Activated naive CD8-positive, alpha-beta T cell treated with anti-CD3 and anti-CD28 coated beads for 36 hours (primary cell): ENCODE data around the gene MYO5C. TPM values are rescaled to one million over a fixed set of nuclear protein-coding genes. Genes with fewer than 3 reads are reported as not detected.
A peak's percentile ranks its signal among the peaks of the same experiment; 100 is the strongest.
"Not testable (repeated sequence)": the region's sequence is repeated elsewhere in the genome, so short reads cannot be mapped to it uniquely, and the experiment has no call there.

ENCODE experiments used
- DNase-seq: peaks from one replicate; pipeline ENCODE4 v3.0.0; 2021
- H3K27ac Mint-ChIP-seq: one replicate; pipeline ENCODE4 v1.8.0; 2022; ENCODE audit warnings: mild to moderate bottlenecking, moderate library complexity, mixed read lengths
- H3K27me3 Mint-ChIP-seq: one replicate; pipeline ENCODE4 v1.8.0; 2022; ENCODE audit warnings: mild to moderate bottlenecking, mixed read lengths
- H3K36me3 Mint-ChIP-seq: one replicate; pipeline ENCODE4 v1.8.0; 2021; ENCODE audit warnings: mild to moderate bottlenecking, mixed read lengths
- H3K4me1 Mint-ChIP-seq: one replicate; pipeline ENCODE4 v1.8.0; 2021; ENCODE audit warnings: mixed read lengths
- H3K4me3 Mint-ChIP-seq: one replicate; pipeline ENCODE4 v1.8.0; 2022; ENCODE audit warnings: mild to moderate bottlenecking, moderate library complexity, mixed read lengths
- H3K9me3 Mint-ChIP-seq: one replicate; pipeline ENCODE4 v1.8.0; 2022; ENCODE audit warnings: mixed read lengths
- total RNA-seq, 2 experiments: library from RNA; stranded (reverse); gene quantifications; one replicate each; pipeline ENCODE4 v1.2.3, GENCODE V29; 2021

The MYO5C gene
- total RNA-seq, 2 experiments from 2014 or later = 0.56 to 0.98 TPM

GRCh38 chr15:52247461-52247860 is 48.1 kb downstream of the MYO5C start:
- Mint-ChIP-seq H3K27ac (no peak overlapping the region), H3K36me3 (no peaks in the 10 kb centered on the region), H3K27me3 (no peaks in the 10 kb centered on the region), H3K9me3 (no peaks in the 10 kb centered on the region), H3K4me1 (no peaks in the 10 kb centered on the region), H3K4me3 (no peak overlapping the region)
- no peak for DNase-seq

- H3K36me3 Mint-ChIP-seq = no peaks in the 10 kb centered on the region
- peaks cover 1% of the 10 kb centered on the region for H3K4me1 Mint-ChIP-seq
- no peaks in the 10 kb centered on the region for H3K9me3 Mint-ChIP-seq
- no peaks in the 10 kb centered on the region for H3K27me3 Mint-ChIP-seq
- H3K4me3 Mint-ChIP-seq = no peak overlapping the region
- no peak overlapping the region for H3K27ac Mint-ChIP-seq
- no peak for DNase-seq
Observed at GRCh38 chr15:52246686-52247431, 48.7 kb downstream of the MYO5C start.

GRCh38 chr15:52243697-52244555 is 51.7 kb downstream of the MYO5C start:
- no peak for DNase-seq
- Mint-ChIP-seq H3K4me3 (no peak overlapping the region), H3K9me3 (no peaks in the 10 kb centered on the region)

GRCh38 chr15:52243286-52243685 is 52.3 kb downstream of the MYO5C start:
- H3K9me3 Mint-ChIP-seq = no peaks in the 10 kb centered on the region
- peaks cover 10% of the 10 kb centered on the region for H3K4me1 Mint-ChIP-seq
- H3K27ac Mint-ChIP-seq = no peak overlapping the region
- H3K36me3 Mint-ChIP-seq = no peaks in the 10 kb centered on the region
- no peak for DNase-seq
- H3K27me3 Mint-ChIP-seq = no peaks in the 10 kb centered on the region
- H3K4me3 Mint-ChIP-seq = no peak overlapping the region

More at GRCh38 chr15:52243697-52244555, 51.7 kb downstream of the MYO5C start:
- Mint-ChIP-seq H3K27me3 (no peaks in the 10 kb centered on the region), H3K4me1 (peaks cover 10% of the 10 kb centered on the region), H3K36me3 (no peaks in the 10 kb centered on the region), H3K27ac (no peak overlapping the region)

- Mint-ChIP-seq H3K36me3 (no peaks in the 10 kb centered on the region), H3K27me3 (no peaks in the 10 kb centered on the region), H3K4me3 (peak overlapping the region; percentile 20), H3K4me1 (peaks cover 10% of the 10 kb centered on the region), H3K27ac (no peak overlapping the region), H3K9me3 (no peaks in the 10 kb centered on the region)
- DNase-seq = no peak
Observed at GRCh38 chr15:52241489-52241888, 54.1 kb downstream of the MYO5C start.

- H3K27ac Mint-ChIP-seq = no peak overlapping the region
- no peaks in the 10 kb centered on the region for H3K27me3 Mint-ChIP-seq
- H3K4me1 Mint-ChIP-seq = peaks cover 17% of the 10 kb centered on the region
- no peak overlapping the region for H3K4me3 Mint-ChIP-seq
- H3K9me3 Mint-ChIP-seq = no peaks in the 10 kb centered on the region
- no peaks in the 10 kb centered on the region for H3K36me3 Mint-ChIP-seq
- no peak for DNase-seq
Observed at GRCh38 chr15:52240166-52240565, 55.4 kb downstream of the MYO5C start.

- not testable (repeated sequence) for H3K9me3 Mint-ChIP-seq, H3K27me3 Mint-ChIP-seq, H3K36me3 Mint-ChIP-seq, H3K27ac Mint-ChIP-seq, DNase-seq, H3K4me3 Mint-ChIP-seq
- H3K4me1 Mint-ChIP-seq = peaks cover 27% of the 10 kb centered on the region
Observed at GRCh38 chr15:52238989-52239525, 56.5 kb downstream of the MYO5C start.

- H3K36me3 Mint-ChIP-seq = peaks cover 2% of the 10 kb centered on the region
- no peak for DNase-seq
- no peak overlapping the region for H3K4me3 Mint-ChIP-seq
- H3K4me1 Mint-ChIP-seq = peaks cover 35% of the 10 kb centered on the region
- H3K9me3 Mint-ChIP-seq = no peaks in the 10 kb centered on the region
- no peak overlapping the region for H3K27ac Mint-ChIP-seq
- H3K27me3 Mint-ChIP-seq = no peaks in the 10 kb centered on the region
Observed at GRCh38 chr15:52238149-52238548, 57.5 kb downstream of the MYO5C start.

GRCh38 chr15:52236013-52236412 is 59.6 kb downstream of the MYO5C start:
- peaks cover 2% of the 10 kb centered on the region for H3K36me3 Mint-ChIP-seq
- no peak overlapping the region for H3K4me3 Mint-ChIP-seq
- peaks cover 37% of the 10 kb centered on the region for H3K4me1 Mint-ChIP-seq
- no peaks in the 10 kb centered on the region for H3K9me3 Mint-ChIP-seq
- no peaks in the 10 kb centered on the region for H3K27me3 Mint-ChIP-seq
- no peak for DNase-seq
- H3K27ac Mint-ChIP-seq = no peak overlapping the region

GRCh38 chr15:52234596-52235541 is 60.7 kb downstream of the MYO5C start:
- Mint-ChIP-seq H3K4me1 (peaks cover 34% of the 10 kb centered on the region), H3K9me3 (no peaks in the 10 kb centered on the region), H3K27ac (peak overlapping the region; percentile 72), H3K36me3 (peaks cover 2% of the 10 kb centered on the region), H3K27me3 (no peaks in the 10 kb centered on the region), H3K4me3 (no peak overlapping the region)
- no peak for DNase-seq

GRCh38 chr15:52233405-52233804 is 62.2 kb downstream of the MYO5C start:
- H3K27me3 Mint-ChIP-seq = no peaks in the 10 kb centered on the region
- no peaks in the 10 kb centered on the region for H3K9me3 Mint-ChIP-seq
- peaks cover 2% of the 10 kb centered on the region for H3K36me3 Mint-ChIP-seq
- H3K4me3 Mint-ChIP-seq = no peak overlapping the region
- DNase-seq = no peak
- peak overlapping the region; percentile 65 for H3K27ac Mint-ChIP-seq
- H3K4me1 Mint-ChIP-seq = peaks cover 34% of the 10 kb centered on the region

- Mint-ChIP-seq H3K27ac (no peak overlapping the region), H3K36me3 (peaks cover 2% of the 10 kb centered on the region), H3K9me3 (no peaks in the 10 kb centered on the region), H3K4me1 (peaks cover 36% of the 10 kb centered on the region), H3K27me3 (no peaks in the 10 kb centered on the region), H3K4me3 (no peak overlapping the region)
- no peak for DNase-seq
Observed at GRCh38 chr15:52232327-52232726, 63.3 kb downstream of the MYO5C start.

- H3K36me3 Mint-ChIP-seq = peaks cover 2% of the 10 kb centered on the region
- no peaks in the 10 kb centered on the region for H3K27me3 Mint-ChIP-seq
- peaks cover 28% of the 10 kb centered on the region for H3K4me1 Mint-ChIP-seq
- no peak for DNase-seq
- H3K27ac Mint-ChIP-seq = no peak overlapping the region
- no peaks in the 10 kb centered on the region for H3K9me3 Mint-ChIP-seq
- no peak overlapping the region for H3K4me3 Mint-ChIP-seq
Observed at GRCh38 chr15:52230073-52230472, 65.5 kb downstream of the MYO5C start.

- no peaks in the 10 kb centered on the region for H3K27me3 Mint-ChIP-seq
- DNase-seq = no peak
- H3K4me3 Mint-ChIP-seq = no peak overlapping the region
- H3K4me1 Mint-ChIP-seq = peaks cover 18% of the 10 kb centered on the region
- no peaks in the 10 kb centered on the region for H3K9me3 Mint-ChIP-seq
- H3K36me3 Mint-ChIP-seq = no peaks in the 10 kb centered on the region
- H3K27ac Mint-ChIP-seq = no peak overlapping the region
Observed at GRCh38 chr15:52228921-52229320, 66.7 kb downstream of the MYO5C start.
